ENCODE data around the gene C11orf97.

DNA sequence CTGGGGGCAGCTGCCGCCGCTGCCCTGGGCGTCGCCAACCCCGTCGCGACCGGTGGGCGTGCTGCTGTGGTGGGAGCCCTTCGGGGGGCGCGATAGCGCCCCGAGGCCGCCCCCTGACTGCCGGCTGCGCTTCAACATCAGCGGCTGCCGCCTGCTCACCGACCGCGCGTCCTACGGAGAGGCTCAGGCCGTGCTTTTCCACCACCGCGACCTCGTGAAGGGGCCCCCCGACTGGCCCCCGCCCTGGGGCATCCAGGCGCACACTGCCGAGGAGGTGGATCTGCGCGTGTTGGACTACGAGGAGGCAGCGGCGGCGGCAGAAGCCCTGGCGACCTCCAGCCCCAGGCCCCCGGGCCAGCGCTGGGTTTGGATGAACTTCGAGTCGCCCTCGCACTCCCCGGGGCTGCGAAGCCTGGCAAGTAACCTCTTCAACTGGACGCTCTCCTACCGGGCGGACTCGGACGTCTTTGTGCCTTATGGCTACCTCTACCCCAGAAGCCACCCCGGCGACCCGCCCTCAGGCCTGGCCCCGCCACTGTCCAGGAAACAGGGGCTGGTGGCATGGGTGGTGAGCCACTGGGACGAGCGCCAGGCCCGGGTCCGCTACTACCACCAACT, 32.5 kb downstream of the C11orf97 start:
- no peak for TF ChIP-seq CTCF (IDR thresholded peaks at IDR 0.05; ENCODE audit: low read length)
- TF ChIP-seq EZH2 (optimal IDR thresholded peaks at IDR 0.05; ENCODE audit: low read depth, low read length), result no peak
- TF ChIP-seq EZH2phosphoT487 (IDR thresholded peaks at IDR 0.05; ENCODE audit: low read length), result no peak

Measured in MM.1S (cell line).